ENCODE data around the gene TNFSF9.

The TNFSF9 gene

GRCh38 chr19:6499052-6499790 is 31.6 kb upstream of the TNFSF9 start:
- TF ChIP-seq POLR2AphosphoS5 (IDR thresholded peaks at IDR 0.05; ENCODE audit: low read depth, low read length) (no peak), REST (IDR thresholded peaks at IDR 0.05; ENCODE audit: insufficient read depth in 1 of 2, low read depth in 2 of 2, low read length in 2 of 2) (no peak), TAF1 (IDR thresholded peaks at IDR 0.05; ENCODE audit: borderline replicate concordance, insufficient read depth, low read length) (no peak)

GRCh38 chr19:6500837-6501739 is 29.7 kb upstream of the TNFSF9 start:
- TF ChIP-seq FOXP2 (optimal IDR thresholded peaks at IDR 0.05; ENCODE audit: borderline replicate concordance, extremely low read depth, extremely low read length, insufficient read depth) (no peak), REST (IDR thresholded peaks at IDR 0.05; ENCODE audit: insufficient read depth in 1 of 2, low read depth in 2 of 2, low read length in 2 of 2) (no peak), POLR2AphosphoS5 (IDR thresholded peaks at IDR 0.05; ENCODE audit: low read depth, low read length) (no peak), SIN3A (IDR thresholded peaks at IDR 0.05; ENCODE audit: borderline replicate concordance, insufficient read depth, low read length) (no peak), TAF1 (IDR thresholded peaks at IDR 0.05; ENCODE audit: borderline replicate concordance, insufficient read depth, low read length) (no peak)

GRCh38 chr19:6501740-6502648 is 28.8 kb upstream of the TNFSF9 start, which contains the start of gene TUBB4A:
TSS of gene TUBB4A (minus strand) at chr19:6502309. CDS start at chr19:6502212, 97 bp downstream.
- TF ChIP-seq SIN3A (IDR thresholded peaks at IDR 0.05; ENCODE audit: borderline replicate concordance, insufficient read depth, low read length) (no peak), POLR2AphosphoS5 (IDR thresholded peaks at IDR 0.05; ENCODE audit: low read depth, low read length) (no peak), TAF1 (IDR thresholded peaks at IDR 0.05; ENCODE audit: borderline replicate concordance, insufficient read depth, low read length) (no peak), REST (IDR thresholded peaks at IDR 0.05; ENCODE audit: insufficient read depth in 1 of 2, low read depth in 2 of 2, low read length in 2 of 2) (no peak), FOXP2 (optimal IDR thresholded peaks at IDR 0.05; ENCODE audit: borderline replicate concordance, extremely low read depth, extremely low read length, insufficient read depth) (no peak)

GRCh38 chr19:6503407-6504201 is 27.2 kb upstream of the TNFSF9 start:
- TF ChIP-seq POLR2AphosphoS5 (IDR thresholded peaks at IDR 0.05; ENCODE audit: low read depth, low read length) (no peak), REST (IDR thresholded peaks at IDR 0.05; ENCODE audit: insufficient read depth in 1 of 2, low read depth in 2 of 2, low read length in 2 of 2) (no peak), SIN3A (IDR thresholded peaks at IDR 0.05; ENCODE audit: borderline replicate concordance, insufficient read depth, low read length) (no peak), FOXP2 (optimal IDR thresholded peaks at IDR 0.05; ENCODE audit: borderline replicate concordance, extremely low read depth, extremely low read length, insufficient read depth) (no peak), TAF1 (IDR thresholded peaks at IDR 0.05; ENCODE audit: borderline replicate concordance, insufficient read depth, low read length) (no peak)
